H1 (cell line): ENCODE results near the gene STEAP1B. TPM values are rescaled to one million over a fixed set of nuclear protein-coding genes. Genes with fewer than 3 reads are reported as not detected.
"Not testable (repeated sequence)": the region's sequence is repeated elsewhere in the genome, so short reads cannot be mapped to it uniquely, and the experiment has no call there.

Experiments used
- CTCF ChIA-PET: fragments of 300-600 bp; sonication (Branson Sonifier 250); formaldehyde crosslinking; loops from one replicate; lab custom pipeline; 2021; ENCODE audit not compliant: partially characterized antibody; lab: Charles Lee
- POLR2A ChIA-PET: fragments of 300-600 bp; sonication (Branson Sonifier 250); formaldehyde crosslinking; loops from one replicate; lab custom pipeline; 2021; ENCODE audit warnings: inconsistent platforms; ENCODE audit not compliant: partially characterized antibody; lab: Charles Lee
- DNase-seq, 2 experiments: peaks; one replicate each; pipeline versions ENCODE4 v3.0.0 to v3.0.0-alpha.2; 2010 to 2022; ENCODE audit warnings: low spot score in 2 of 2, low read depth in 1 of 2, mixed read lengths in 1 of 2
- FAIRE-seq: peaks from 2 replicates; lab custom pipeline; 2011; peaks lifted over from hg19 to GRCh38; lab: Jason Lieb, UNC
- H2AFZ ChIP-seq: 2 replicates; pipeline ENCODE4 v1.8.1; 2012; ENCODE audit warnings: low read length, inconsistent platforms
- H2AK5ac ChIP-seq: 2 replicates; pipeline ENCODE4 v1.6.1; 2013; ENCODE audit warnings: low read depth, low read length
- H2BK120ac ChIP-seq: replicated peaks from 2 replicates; pipeline ENCODE3; 2013; ENCODE audit warnings: low read depth, low read length, inconsistent platforms
- H2BK12ac ChIP-seq: 2 replicates; pipeline ENCODE4 v1.6.1; 2013; ENCODE audit warnings: low read depth, low read length
- H2BK15ac ChIP-seq: 2 replicates; pipeline ENCODE4 v1.6.1; 2013; ENCODE audit warnings: low read length
- H2BK20ac ChIP-seq: 2 replicates; pipeline ENCODE4 v1.6.1; 2013; ENCODE audit warnings: low read length
- H2BK5ac ChIP-seq: 2 replicates; pipeline ENCODE4 v1.6.1; 2013; ENCODE audit warnings: low read depth, low read length
- H3K14ac ChIP-seq: 2 replicates; pipeline ENCODE4 v1.6.1; 2013; ENCODE audit warnings: inconsistent platforms; ENCODE audit not compliant: insufficient read length
- H3K18ac ChIP-seq: 2 replicates; pipeline ENCODE4 v1.6.1; 2013; ENCODE audit warnings: low read length; ENCODE audit errors: extremely low read depth
- H3K23ac ChIP-seq: 2 replicates; pipeline ENCODE4 v1.6.1; 2013; ENCODE audit warnings: inconsistent platforms; ENCODE audit not compliant: insufficient read length
- H3K23me2 ChIP-seq: 2 replicates; pipeline ENCODE4 v1.6.1; 2013; ENCODE audit warnings: low read depth, low read length
- H3K27ac ChIP-seq: 2 replicates; pipeline ENCODE4 v1.6.1; 2011; ENCODE audit warnings: low read depth, low read length, inconsistent platforms
- H3K27me3 ChIP-seq, 4 experiments: replicated peaks in 1 of 4; 1 replicate in 1 of 4; 2 replicates in 3 of 4; pipeline versions ENCODE4 v1.6.1 to v1.8.1; 2011 to 2013; ENCODE audit warnings: low read length in 3 of 4, mild to moderate bottlenecking in 3 of 4, inconsistent platforms in 2 of 4, mixed read lengths in 2 of 4, moderate library complexity in 1 of 4; ENCODE audit not compliant: control insufficient read depth in 3 of 4, insufficient read depth in 3 of 4; ENCODE audit errors: extremely low read depth in 1 of 4
- H3K36me3 ChIP-seq, 4 experiments: 2 replicates each; pipeline versions ENCODE4 v1.6.1 to v1.8.1; 2011 to 2013; ENCODE audit warnings: mild to moderate bottlenecking in 4 of 4, low read length in 3 of 4, moderate library complexity in 2 of 4, control low read depth in 1 of 4, inconsistent platforms in 1 of 4; ENCODE audit not compliant: insufficient read depth in 4 of 4, control insufficient read depth in 2 of 4
- H3K4ac ChIP-seq: replicated peaks from 2 replicates; pipeline ENCODE3; 2013; ENCODE audit warnings: low read length, low read depth, mixed read lengths, inconsistent platforms; ENCODE audit not compliant: insufficient read length
- H3K4me1 ChIP-seq, 4 experiments: replicated peaks in 1 of 4; 1 replicate in 1 of 4; 2 replicates in 3 of 4; pipeline versions ENCODE4 v1.6.1 to v1.8.1; 2011 to 2013; ENCODE audit warnings: low read length in 3 of 4, inconsistent platforms in 2 of 4, mixed read lengths in 1 of 4; ENCODE audit not compliant: insufficient read depth in 4 of 4, control insufficient read depth in 3 of 4
- H3K4me2 ChIP-seq, 2 experiments: 2 replicates each; pipeline versions ENCODE4 v1.6.1 to v1.8.1; 2011 to 2013; ENCODE audit warnings: low read depth in 2 of 2, low read length in 2 of 2, control low read depth in 1 of 2, inconsistent platforms in 1 of 2, mild to moderate bottlenecking in 1 of 2; ENCODE audit not compliant: insufficient read depth in 1 of 2
- H3K4me3 ChIP-seq, 4 experiments: fragments of 200-600, 300-600 bp in 1 of 4; sonication (generic), shearing (Covaris generic), sonication (Bioruptor Twin) in 1 of 4; 2 replicates each; pipeline versions ENCODE4 v1.5.1 to v1.8.1; 2011 to 2016; ENCODE audit warnings: low read length in 4 of 4, low read depth in 3 of 4, control low read depth in 2 of 4, inconsistent platforms in 2 of 4, mild to moderate bottlenecking in 2 of 4, mixed read lengths in 1 of 4, moderate library complexity in 1 of 4; ENCODE audit not compliant: insufficient read depth in 2 of 4; ENCODE audit errors: extremely low read depth in 1 of 4
- H3K56ac ChIP-seq: replicated peaks from 2 replicates; pipeline ENCODE3; 2013; ENCODE audit warnings: low read depth, mild to moderate bottlenecking, mixed read lengths, low read length, inconsistent platforms; ENCODE audit not compliant: insufficient read length
- H3K79me1 ChIP-seq: 2 replicates; pipeline ENCODE4 v1.6.1; 2013; ENCODE audit warnings: low read depth, low read length, control low read depth
- H3K79me2 ChIP-seq, 2 experiments: 2 replicates each; pipeline versions ENCODE4 v1.6.1 to v1.8.1; 2012 to 2013; ENCODE audit warnings: low read length in 2 of 2, mild to moderate bottlenecking in 2 of 2, inconsistent platforms in 1 of 2; ENCODE audit not compliant: insufficient read depth in 2 of 2, control insufficient read depth in 1 of 2
- H3K9ac ChIP-seq, 4 experiments: replicated peaks in 1 of 4; 1 replicate in 1 of 4; 2 replicates in 3 of 4; pipeline versions ENCODE4 v1.6.1 to v1.8.1; 2011 to 2013; ENCODE audit warnings: low read depth in 3 of 4, low read length in 3 of 4, control low read depth in 2 of 4, mild to moderate bottlenecking in 2 of 4, moderate library complexity in 2 of 4, inconsistent platforms in 1 of 4; ENCODE audit errors: extremely low read depth in 1 of 4
- H3K9me3 ChIP-seq, 2 experiments: 2 replicates each; pipeline versions ENCODE4 v1.6.1 to v1.8.1; 2012 to 2013; ENCODE audit warnings: mild to moderate bottlenecking in 2 of 2, moderate library complexity in 2 of 2, control low read depth in 1 of 2, inconsistent platforms in 1 of 2, low read depth in 1 of 2, low read length in 1 of 2, mixed read lengths in 1 of 2; ENCODE audit not compliant: insufficient read depth in 2 of 2
- H4K20me1 ChIP-seq, 2 experiments: replicated peaks in 1 of 2; 2 replicates each; pipeline versions ENCODE3 to v1.8.1; 2011 to 2013; ENCODE audit warnings: inconsistent platforms in 2 of 2, low read length in 2 of 2, mild to moderate bottlenecking in 1 of 2; ENCODE audit not compliant: insufficient read depth in 2 of 2, control insufficient read depth in 1 of 2
- H4K5ac ChIP-seq: 2 replicates; pipeline ENCODE4 v1.6.1; 2013; ENCODE audit warnings: low read length, low read depth, mixed read lengths, inconsistent platforms; ENCODE audit not compliant: insufficient read length
- H4K8ac ChIP-seq: 2 replicates; pipeline ENCODE4 v1.8.0; 2013; ENCODE audit warnings: mild to moderate bottlenecking, moderate library complexity, low read length, inconsistent platforms; ENCODE audit not compliant: insufficient read depth; ENCODE audit errors: extremely low read depth
- H4K91ac ChIP-seq: replicated peaks from 2 replicates; pipeline ENCODE3; 2013; ENCODE audit warnings: low read length, mixed read lengths, inconsistent platforms; ENCODE audit not compliant: insufficient read length
- ASH2L ChIP-seq: fragments of 200-600, 300-600 bp; sonication (generic); IDR thresholded peaks from one replicate; pipeline ENCODE4 v1.7.1; 2017; ENCODE audit warnings: low read length
- ATF2 ChIP-seq: IDR thresholded peaks from 2 replicates; pipeline ENCODE4 v1.6.1; 2012; ENCODE audit warnings: low read length, inconsistent platforms
- JUND ChIP-seq: IDR thresholded peaks from 2 replicates; pipeline ENCODE4 v1.6.1; 2011; ENCODE audit warnings: mild to moderate bottlenecking, improper control_type of control experiment, low read length
- RBBP5 ChIP-seq: IDR thresholded peaks from 2 replicates; pipeline ENCODE4 v1.7.1; 2012; ENCODE audit warnings: low read depth, mild to moderate bottlenecking, inconsistent platforms, low read length, moderate library complexity, borderline replicate concordance
- SP1 ChIP-seq: IDR thresholded peaks from 2 replicates; pipeline ENCODE4 v1.6.1; 2011; ENCODE audit warnings: low read depth, low read length
- WGBS, 2 experiments: shearing (Covaris generic) in 1 of 2; methylation state at CpG; one replicate each; pipeline versions ENCODE4 v1.1.6 to v1.1.7; 2013 to 2015; ENCODE audit warnings: low lambda C conversion rate in 2 of 2, mixed read lengths in 2 of 2, inconsistent platforms in 1 of 2, low coverage in 1 of 2, missing lambda C conversion rate in 1 of 2; ENCODE audit not compliant: insufficient replicate concordance in 2 of 2, insufficient coverage in 1 of 2, insufficient read length in 1 of 2; ENCODE audit errors: extremely low coverage in 1 of 2, missing lambda C conversion rate in 1 of 2; 5-methylcytosine and 5-hydroxymethylcytosine counted together
- polyA plus RNA-seq, 7 experiments: library from polyadenylated mRNA; depleted of rRNA in 3 of 7; stranded (reverse) in 5 of 7; unstranded in 2 of 7; fragments of >200 nt in 5 of 7; fragments of 200-250 nt in 2 of 7; gene quantifications; 1 replicate in 5 of 7; 2 replicates in 1 of 7; 4 replicates in 1 of 7; pipeline versions ENCODE4 v1.2.1 to v1.2.3, GENCODE V29; 2011 to 2013; ENCODE audit warnings: missing spikeins in 2 of 7, mixed read lengths in 2 of 7
- total RNA-seq: library from RNA; stranded (reverse); fragmentation: NEBNext Ultra II Directional; extraction: Animal tissue kit (Norgen Biotek cat#: 25700); gene quantifications from 2 replicates; pipeline ENCODE4 v1.2.1, GENCODE V29; 2021

Gene STEAP1B
- total and polyA plus RNA-seq, 2 of the 8 experiments (the other 6 are each of a cell fraction or from before 2014, with no cell fraction given) = 5.4 to 8.7 TPM

GRCh38 chr7:22433165-22433700 is 66.8 kb downstream of the STEAP1B start:
- Histone ChIP-seq H3K9ac (peak overlapping the region in 2 of 4 experiments; percentile 43 to 49; a peak in 4 of 7 replicates), H2BK12ac (peak overlapping the region; percentile 86; the same call in 1 of the 2 replicates), H2BK120ac (peak overlapping the region; percentile 98), H3K27ac (peak overlapping the region; percentile 88), H3K4me1 (peaks cover 7 to 17% (median 16%) of the 10 kb centered on the region in 4 experiments; a peak in 6 of 7 replicates), H3K4me3 (peak overlapping the region in 2 of 4 experiments; percentile 2 to 22; a peak in 2 of 8 replicates), H2BK5ac (peak overlapping the region; percentile 98), H4K91ac (peak overlapping the region; percentile 97), H3K4me2 (peak overlapping the region; percentile 22 to 52; a peak in 3 of 4 replicates), H2BK20ac (peak overlapping the region; percentile 91), H3K18ac (peak overlapping the region; percentile 94; the same call in 1 of the 2 replicates)
- H3K79me2 ChIP-seq, H2AFZ ChIP-seq, H3K36me3 ChIP-seq, H3K14ac ChIP-seq, DNase-seq, H4K5ac ChIP-seq, H3K56ac ChIP-seq, H2BK15ac ChIP-seq, POLR2A ChIA-PET, H3K23ac ChIP-seq, H4K20me1 ChIP-seq, H2AK5ac ChIP-seq, H3K4ac ChIP-seq, H3K9me3 ChIP-seq, H3K27me3 ChIP-seq, CTCF ChIA-PET, H4K8ac ChIP-seq, H3K79me1 ChIP-seq, H3K23me2 ChIP-seq: not testable (repeated sequence)
- peak; percentile 72 for FAIRE-seq
- 63% methylated on average over 2 of the region's 2 CpGs; no CpG with 5 or more reads in 1 of the 2 experiments for WGBS, 2 experiments
- peak; percentile 78 for TF ChIP-seq ASH2L
- TF ChIP-seq JUND = peak; percentile 76
- 0 out of 2 replicates have a peak, but pooled peaks have one; percentile 41 for TF ChIP-seq ATF2
- TF ChIP-seq RBBP5 = peak; percentile 70; the same call in 1 of the 2 replicates
- peak; percentile 56 for TF ChIP-seq SP1
